IPS DF 6.9 (cell line): ENCODE results near the gene ATAD3C.
A peak's percentile ranks its signal among the peaks of the same experiment; 100 is the strongest.
"Not testable (repeated sequence)": the region's sequence is repeated elsewhere in the genome, so short reads cannot be mapped to it uniquely, and the experiment has no call there.

Experiments
- DNase-seq: peaks from one replicate; pipeline ENCODE4 v3.0.0-alpha.2; 2013; ENCODE audit warnings: low read depth, low spot score
- H3K27ac ChIP-seq: one replicate; pipeline ENCODE4 v1.5.1; 2013; ENCODE audit warnings: low read length, control low read depth
- H3K27me3 ChIP-seq: 2 replicates; pipeline ENCODE4 v1.6.1; 2013; ENCODE audit warnings: mild to moderate bottlenecking, low read length; ENCODE audit not compliant: control insufficient read depth, insufficient read depth
- H3K36me3 ChIP-seq: 2 replicates; pipeline ENCODE4 v1.6.1; 2013; ENCODE audit warnings: low read length; ENCODE audit not compliant: control insufficient read depth, insufficient read depth
- H3K4me1 ChIP-seq: 2 replicates; pipeline ENCODE4 v1.6.1; 2013; ENCODE audit warnings: low read length; ENCODE audit not compliant: control insufficient read depth, insufficient read depth
- H3K4me3 ChIP-seq: 2 replicates; pipeline ENCODE4 v1.5.1; 2013; ENCODE audit warnings: mild to moderate bottlenecking, low read length
- H3K9me3 ChIP-seq: 2 replicates; pipeline ENCODE4 v1.6.1; 2013; ENCODE audit warnings: low read length, inconsistent platforms; ENCODE audit not compliant: control insufficient read depth, insufficient read depth
- WGBS: extraction: QIAGEN DNeasy Blood & Tissue Kit; methylation state at CpG from one replicate; pipeline ENCODE4 v1.1.7; 2013; ENCODE audit warnings: mixed read lengths, missing lambda C conversion rate; ENCODE audit not compliant: insufficient read length, insufficient coverage; 5-methylcytosine and 5-hydroxymethylcytosine counted together

ATAD3C gene

GRCh38 chr1:1406821-1407635 lies 42.5 kb upstream of the ATAD3C start, which contains the start of gene MRPL20:
TSS of gene MRPL20 (minus strand) at chr1:1407293. CDS start at chr1:1407217, 76 bp downstream.
- Histone ChIP-seq H3K9me3 (no peaks in the 10 kb centered on the region), H3K27ac (no peak within 1 kb of the TSS), H3K36me3 (peaks cover 8% of the 10 kb centered on the region), H3K4me3 (peak within 1 kb of the TSS; percentile 92), H3K4me1 (no peaks in the 10 kb centered on the region), H3K27me3 (no peaks in the 10 kb centered on the region)
- no peak for DNase-seq
- no CpG with 5 or more reads among the region's 98 CpGs for WGBS

- H3K9me3 ChIP-seq = no peaks in the 10 kb centered on the region
- H3K27ac ChIP-seq = no peak overlapping the region
- H3K36me3 ChIP-seq = peaks cover 8% of the 10 kb centered on the region
- no peaks in the 10 kb centered on the region for H3K27me3 ChIP-seq
- H3K4me3 ChIP-seq = peak overlapping the region; percentile 92
- DNase-seq = no peak
- WGBS = no CpG with 5 or more reads among the region's 41 CpGs
- H3K4me1 ChIP-seq = no peaks in the 10 kb centered on the region
Observed at GRCh38 chr1:1407636-1408318, 41.7 kb upstream of the ATAD3C start.

- H3K4me1 ChIP-seq, H3K36me3 ChIP-seq, H3K4me3 ChIP-seq, H3K9me3 ChIP-seq, H3K27me3 ChIP-seq, DNase-seq, H3K27ac ChIP-seq: not testable (repeated sequence)
- no CpG with 5 or more reads among the region's 8 CpGs for WGBS
Observed at GRCh38 chr1:1410238-1410637, 39.3 kb upstream of the ATAD3C start.

GRCh38 chr1:1411626-1412025 lies 37.9 kb upstream of the ATAD3C start:
- Histone ChIP-seq H3K27ac (no peak overlapping the region), H3K4me1 (no peaks in the 10 kb centered on the region), H3K36me3 (no peaks in the 10 kb centered on the region), H3K27me3 (no peaks in the 10 kb centered on the region), H3K9me3 (no peaks in the 10 kb centered on the region), H3K4me3 (no peak overlapping the region)
- WGBS = no CpG with 5 or more reads among the region's 13 CpGs
- no peak for DNase-seq

- H3K4me1 ChIP-seq, H3K4me3 ChIP-seq, H3K9me3 ChIP-seq, H3K36me3 ChIP-seq, H3K27ac ChIP-seq, DNase-seq, H3K27me3 ChIP-seq: not testable (repeated sequence)
- WGBS = no CpG with 5 or more reads among the region's 11 CpGs
Observed at GRCh38 chr1:1412311-1412902, 37.1 kb upstream of the ATAD3C start.

GRCh38 chr1:1415751-1416150 lies 33.7 kb upstream of the ATAD3C start:
- Histone ChIP-seq H3K36me3 (no peaks in the 10 kb centered on the region; the same call in 1 of the 2 replicates), H3K4me1 (0 out of 2 replicates have a peak, but pooled peaks cover 3% of the 10 kb centered on the region), H3K4me3 (no peak overlapping the region), H3K27me3 (no peaks in the 10 kb centered on the region), H3K27ac (no peak overlapping the region), H3K9me3 (no peaks in the 10 kb centered on the region)
- no peak for DNase-seq
- no CpG with 5 or more reads among the region's 13 CpGs for WGBS

GRCh38 chr1:1417396-1417795 lies 32.1 kb upstream of the ATAD3C start:
- H3K4me1 ChIP-seq = peaks cover 10% of the 10 kb centered on the region
- not testable (repeated sequence) for H3K27ac ChIP-seq, H3K27me3 ChIP-seq, DNase-seq, H3K9me3 ChIP-seq, H3K4me3 ChIP-seq, H3K36me3 ChIP-seq
- WGBS = no CpG with 5 or more reads among the region's 5 CpGs

GRCh38 chr1:1417825-1418463 lies 31.5 kb upstream of the ATAD3C start:
- not testable (repeated sequence) for H3K9me3 ChIP-seq, H3K36me3 ChIP-seq, H3K27me3 ChIP-seq, DNase-seq, H3K4me3 ChIP-seq, H3K27ac ChIP-seq
- no CpG with 5 or more reads among the region's 25 CpGs for WGBS
- peaks cover 12% of the 10 kb centered on the region for H3K4me1 ChIP-seq

- no CpG with 5 or more reads among the region's 26 CpGs for WGBS
Observed at GRCh38 chr1:1418464-1419362, 30.8 kb upstream of the ATAD3C start.

More at GRCh38 chr1:1418464-1419362, 30.8 kb upstream of the ATAD3C start:
- Histone ChIP-seq H3K9me3 (no peaks in the 10 kb centered on the region), H3K4me3 (no peak overlapping the region), H3K27ac (no peak overlapping the region), H3K27me3 (no peaks in the 10 kb centered on the region), H3K4me1 (peaks cover 12% of the 10 kb centered on the region), H3K36me3 (no peaks in the 10 kb centered on the region; the same call in 1 of the 2 replicates)
- no peak for DNase-seq
